ENCODE measurements around the gene ANKRD2. TPM values are rescaled to one million over a fixed set of nuclear protein-coding genes. Genes with fewer than 3 reads are reported as not detected.

Gene ANKRD2
- total RNA-seq, 6 donors from 2014 or later = 0.67 to 2.4 (median 1.1) TPM; not detected in 1

- 61 to 66% methylated on average over 6 of the region's 6 CpGs for WGBS, 2 donors
- H3K4me1 ChIP-seq = peaks cover 25 to 47% (median 41%) of the 10 kb centered on the region in 4 donors
- no peaks in the 10 kb centered on the region for H3K9me3 ChIP-seq
- DNase-seq (no peak), ATAC-seq (ENCODE audit: low FRiP score in 2 of 2) (peak in 1 of 2 donors; percentile 3)
- no peak overlapping the region for H3K4me3 ChIP-seq
- TF ChIP-seq EP300 (IDR thresholded peaks at IDR 0.05) (no peak), CTCF (IDR thresholded peaks at IDR 0.05) (peak in 1 of 6 experiments; percentile 11)
- H3K27me3 ChIP-seq = no peaks in the 10 kb centered on the region
- H3K36me3 ChIP-seq = no peaks in the 10 kb centered on the region
- H3K27ac ChIP-seq = peak overlapping the region in 3 of 4 donors; percentile 18 to 49 (median 40)
Observed at GRCh38 chr10:97539523-97540200, 32.9 kb upstream of the ANKRD2 start.

- H3K36me3 ChIP-seq = no peaks in the 10 kb centered on the region
- no peak overlapping the region for H3K4me3 ChIP-seq
- ATAC-seq (ENCODE audit: low FRiP score in 2 of 2) (no peak), DNase-seq (no peak)
- 88 to 90% methylated on average over 13 to 14 of the region's 14 CpGs for WGBS, 2 donors
- TF ChIP-seq POLR2AphosphoS5 (IDR thresholded peaks at IDR 0.05) (no peak), EP300 (IDR thresholded peaks at IDR 0.05) (no peak), POLR2A (IDR thresholded peaks at IDR 0.05) (no peak), CTCF (IDR thresholded peaks at IDR 0.05) (no peak)
- H3K27ac ChIP-seq = peak overlapping the region in 3 of 4 donors; percentile 18 to 40 (median 32)
- H3K9me3 ChIP-seq = no peaks in the 10 kb centered on the region
- H3K4me1 ChIP-seq = peaks cover 25 to 52% (median 41%) of the 10 kb centered on the region in 4 donors
- H3K27me3 ChIP-seq = no peaks in the 10 kb centered on the region
Observed at GRCh38 chr10:97540669-97541500, 31.7 kb upstream of the ANKRD2 start.

- ATAC-seq (ENCODE audit: low FRiP score in 2 of 2) = peak; percentile 73 to 88
- Histone ChIP-seq H3K27me3 (no peaks in the 10 kb centered on the region), H3K9me3 (no peaks in the 10 kb centered on the region), H3K36me3 (no peaks in the 10 kb centered on the region), H3K4me3 (no peak overlapping the region), H3K4me1 (peaks cover 25 to 56% (median 41%) of the 10 kb centered on the region in 4 donors), H3K27ac (peak overlapping the region; percentile 70 to 86 (median 80))
- DNase-seq = peak in 1 of 2 donors; percentile 65
- whole genome bisulfite sequencing, 2 donors = 68 to 80% methylated on average over 8 of the region's 9 CpGs
- TF ChIP-seq CTCF (IDR thresholded peaks at IDR 0.05) = no peak
- TF ChIP-seq EP300 (IDR thresholded peaks at IDR 0.05) = no peak
- TF ChIP-seq POLR2AphosphoS5 (IDR thresholded peaks at IDR 0.05) = peak; percentile 12 to 31
- no peak for TF ChIP-seq POLR2A (IDR thresholded peaks at IDR 0.05)
Observed at GRCh38 chr10:97542169-97543024, 30.2 kb upstream of the ANKRD2 start.

GRCh38 chr10:97543025-97543546 lies 29.5 kb upstream of the ANKRD2 start:
- TF ChIP-seq CTCF (IDR thresholded peaks at IDR 0.05) (no peak), POLR2A (IDR thresholded peaks at IDR 0.05) (no peak), EP300 (IDR thresholded peaks at IDR 0.05) (no peak), POLR2AphosphoS5 (IDR thresholded peaks at IDR 0.05) (peak; percentile 69 to 83)
- Histone ChIP-seq H3K9me3 (no peaks in the 10 kb centered on the region), H3K27me3 (no peaks in the 10 kb centered on the region), H3K4me1 (peaks cover 25 to 61% (median 41%) of the 10 kb centered on the region in 4 donors), H3K27ac (peak overlapping the region; percentile 70 to 86 (median 80)), H3K36me3 (no peaks in the 10 kb centered on the region), H3K4me3 (no peak overlapping the region)
- WGBS, 2 donors = 32 to 33% methylated on average over 9 to 10 of the region's 10 CpGs
- DNase-seq (peak in 1 of 2 donors; percentile 88), ATAC-seq (ENCODE audit: low FRiP score in 2 of 2) (peak; percentile 82 to 94)
